Fibroblast of mammary gland (primary cell): ENCODE results near the gene E4F1.

Source experiments
- DNase-seq: peaks from one replicate; pipeline ENCODE4 v3.0.0-alpha.2; 2010; ENCODE audit warnings: low read depth
- H3K4me3 ChIP-seq: 2 replicates; pipeline ENCODE4 v1.5.1; 2011; ENCODE audit warnings: low read depth, mild to moderate bottlenecking, low read length, moderate library complexity; ENCODE audit not compliant: control insufficient read depth
- TF ChIP-seq, protein P1 (sequence below): conservative IDR thresholded peaks from 2 replicates; pipeline ENCODE4 v1.5.1; 2011; ENCODE audit warnings: low read depth, low read length, inconsistent platforms; ENCODE audit not compliant: control insufficient read depth, insufficient read depth

Gene E4F1

DNA sequence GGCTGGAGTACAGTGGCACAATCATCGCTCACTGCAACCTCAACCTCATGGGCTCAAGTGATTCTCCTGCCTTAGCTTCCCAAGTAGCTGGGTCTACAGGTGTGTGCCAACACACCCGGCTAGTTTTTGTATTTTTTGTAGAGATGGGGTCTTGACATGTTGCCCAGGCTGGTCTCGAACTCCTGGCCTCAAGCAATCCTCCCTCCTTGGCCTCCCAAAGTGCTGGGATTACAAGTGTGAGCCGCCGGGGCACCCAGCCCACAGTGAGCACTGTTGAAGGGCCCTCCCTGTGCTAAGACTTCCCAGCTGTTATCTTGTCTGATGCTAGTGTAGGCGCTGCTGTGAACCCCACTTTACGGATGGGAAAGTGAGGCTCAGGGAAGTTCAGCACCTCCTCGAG is 35.0 kb upstream of the E4F1 start:
- TF ChIP-seq, protein P1, sequence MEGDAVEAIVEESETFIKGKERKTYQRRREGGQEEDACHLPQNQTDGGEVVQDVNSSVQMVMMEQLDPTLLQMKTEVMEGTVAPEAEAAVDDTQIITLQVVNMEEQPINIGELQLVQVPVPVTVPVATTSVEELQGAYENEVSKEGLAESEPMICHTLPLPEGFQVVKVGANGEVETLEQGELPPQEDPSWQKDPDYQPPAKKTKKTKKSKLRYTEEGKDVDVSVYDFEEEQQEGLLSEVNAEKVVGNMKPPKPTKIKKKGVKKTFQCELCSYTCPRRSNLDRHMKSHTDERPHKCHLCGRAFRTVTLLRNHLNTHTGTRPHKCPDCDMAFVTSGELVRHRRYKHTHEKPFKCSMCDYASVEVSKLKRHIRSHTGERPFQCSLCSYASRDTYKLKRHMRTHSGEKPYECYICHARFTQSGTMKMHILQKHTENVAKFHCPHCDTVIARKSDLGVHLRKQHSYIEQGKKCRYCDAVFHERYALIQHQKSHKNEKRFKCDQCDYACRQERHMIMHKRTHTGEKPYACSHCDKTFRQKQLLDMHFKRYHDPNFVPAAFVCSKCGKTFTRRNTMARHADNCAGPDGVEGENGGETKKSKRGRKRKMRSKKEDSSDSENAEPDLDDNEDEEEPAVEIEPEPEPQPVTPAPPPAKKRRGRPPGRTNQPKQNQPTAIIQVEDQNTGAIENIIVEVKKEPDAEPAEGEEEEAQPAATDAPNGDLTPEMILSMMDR, result no peak
- no peak for DNase-seq
- no peak overlapping the region for H3K4me3 ChIP-seq

DNA sequence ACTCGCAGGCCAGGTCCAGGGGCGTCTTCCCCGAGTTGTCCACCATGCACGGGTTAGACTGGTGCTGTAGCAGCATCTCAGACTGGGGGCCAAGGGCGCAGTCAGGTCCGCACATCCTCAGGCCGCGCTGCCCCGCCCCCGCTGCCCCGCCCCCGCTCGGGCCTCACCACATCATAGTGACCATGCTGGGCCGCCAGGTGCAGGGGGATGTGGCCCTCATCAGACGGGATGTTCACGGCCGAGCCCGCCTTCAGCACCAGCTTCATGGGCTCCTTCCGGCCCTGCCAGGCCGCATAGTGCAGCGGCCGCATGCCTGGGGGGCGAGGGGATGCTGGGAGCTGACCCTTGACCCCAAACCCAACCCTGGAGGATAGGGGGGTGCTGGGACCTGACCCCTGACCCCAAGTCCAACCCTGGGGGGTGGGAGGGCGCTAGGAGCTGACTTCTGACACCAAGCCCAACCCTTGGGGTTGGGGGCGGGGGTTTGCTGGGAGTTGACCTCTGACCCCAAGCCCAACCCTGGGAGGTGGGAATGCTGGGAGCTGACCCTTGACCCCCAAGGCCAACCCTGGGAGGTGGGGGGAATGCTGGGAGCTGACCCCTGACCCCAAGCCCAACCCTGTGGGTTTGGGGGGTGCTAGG is 34.0 kb upstream of the E4F1 start:
- H3K4me3 ChIP-seq, result no peak overlapping the region
- TF ChIP-seq, protein P1, result no peak
- no peak for DNase-seq

DNA sequence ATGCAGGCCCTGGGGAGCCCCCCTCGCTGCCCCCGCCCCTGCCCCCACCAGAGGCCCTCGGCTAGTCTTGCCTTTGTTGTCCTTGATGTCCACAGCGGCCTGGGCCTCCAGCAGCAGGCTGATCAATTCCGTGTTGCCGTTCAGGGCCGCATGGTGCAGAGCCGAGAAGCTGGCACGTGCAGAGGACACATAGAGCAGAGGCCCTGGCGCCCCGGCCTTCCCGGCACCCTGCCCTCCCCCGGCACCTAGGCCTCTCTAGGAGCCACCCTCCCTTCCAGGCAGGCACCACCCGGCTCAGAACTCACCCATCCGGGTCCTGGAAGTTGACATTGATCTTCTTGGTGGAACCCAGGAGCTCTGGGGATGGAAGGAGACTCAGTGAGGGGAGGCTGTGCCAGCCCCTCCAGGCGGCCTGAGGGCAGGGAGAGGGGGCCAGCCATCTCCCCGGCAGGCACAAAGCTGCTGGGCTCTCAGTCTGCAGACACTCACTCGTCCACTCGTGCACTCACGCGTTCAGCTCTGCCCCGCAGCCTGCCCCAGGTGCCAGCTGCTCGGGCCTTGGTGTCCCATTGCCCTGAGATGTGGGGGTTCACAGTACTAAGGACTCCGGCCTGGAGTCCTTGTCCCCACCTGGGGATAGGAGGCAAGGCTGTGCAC is 33.3 kb upstream of the E4F1 start:
- no peak overlapping the region for H3K4me3 ChIP-seq
- no peak for DNase-seq
- TF ChIP-seq, protein P1, result no peak

DNA sequence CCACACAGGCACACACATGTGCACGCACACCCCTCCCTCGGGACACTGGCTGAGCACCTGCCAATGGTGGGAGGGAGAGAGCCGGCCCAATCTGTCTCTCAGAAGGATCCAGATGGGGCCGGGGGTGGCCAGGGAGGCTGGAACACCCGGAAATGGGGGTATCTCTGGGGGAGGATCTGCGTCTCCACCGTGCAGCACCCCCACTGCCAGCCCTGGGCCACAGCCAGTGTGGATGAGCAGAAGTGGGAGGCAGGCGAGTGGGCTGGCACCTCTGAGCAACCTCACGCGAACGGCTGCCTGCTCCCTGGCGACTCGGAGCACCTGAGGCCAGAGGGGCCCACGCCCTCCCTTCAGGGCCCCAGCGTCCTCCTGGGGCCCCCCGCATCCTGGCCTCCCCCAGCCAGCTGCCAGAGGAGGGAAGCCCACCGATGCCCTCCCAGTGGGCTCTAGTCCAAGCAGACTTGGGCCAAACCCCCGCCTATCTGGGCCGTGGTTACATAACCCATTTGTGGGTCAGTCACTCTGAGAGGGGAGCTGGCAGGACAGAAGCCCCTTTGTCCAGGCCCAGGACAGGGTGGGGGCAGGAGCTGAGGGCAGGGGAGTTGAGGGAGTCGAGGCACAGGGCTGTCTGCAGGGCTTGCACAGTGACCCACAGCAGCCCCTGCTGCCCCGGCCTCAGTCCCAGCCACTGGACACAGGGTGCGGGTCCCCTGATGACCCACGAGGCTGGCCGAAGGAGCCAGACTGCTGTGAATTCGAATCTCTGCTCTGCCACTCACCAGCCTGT is 32.5 kb upstream of the E4F1 start:
- TF ChIP-seq, protein P1, result no peak

DNA sequence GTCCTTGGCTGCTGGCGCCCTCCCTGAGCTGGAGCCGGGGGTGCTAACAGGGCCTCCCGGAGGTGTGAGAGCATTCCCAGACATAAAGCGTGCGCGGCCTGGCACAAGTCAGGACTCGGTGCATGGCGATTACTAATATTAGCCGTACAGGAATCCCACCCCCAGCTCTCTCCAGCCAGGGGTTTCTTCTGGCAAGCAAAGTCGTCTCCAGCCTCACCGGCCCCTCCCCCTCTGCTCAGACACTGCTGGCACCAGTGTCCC is 32.0 kb upstream of the E4F1 start:
- no peak for DNase-seq
- TF ChIP-seq, protein P1, result no peak
- H3K4me3 ChIP-seq, result no peak overlapping the region

More for the DNA sequence above, 32.5 kb upstream of the E4F1 start:
- H3K4me3 ChIP-seq, result no peak overlapping the region
- DNase-seq, result no peak

DNA sequence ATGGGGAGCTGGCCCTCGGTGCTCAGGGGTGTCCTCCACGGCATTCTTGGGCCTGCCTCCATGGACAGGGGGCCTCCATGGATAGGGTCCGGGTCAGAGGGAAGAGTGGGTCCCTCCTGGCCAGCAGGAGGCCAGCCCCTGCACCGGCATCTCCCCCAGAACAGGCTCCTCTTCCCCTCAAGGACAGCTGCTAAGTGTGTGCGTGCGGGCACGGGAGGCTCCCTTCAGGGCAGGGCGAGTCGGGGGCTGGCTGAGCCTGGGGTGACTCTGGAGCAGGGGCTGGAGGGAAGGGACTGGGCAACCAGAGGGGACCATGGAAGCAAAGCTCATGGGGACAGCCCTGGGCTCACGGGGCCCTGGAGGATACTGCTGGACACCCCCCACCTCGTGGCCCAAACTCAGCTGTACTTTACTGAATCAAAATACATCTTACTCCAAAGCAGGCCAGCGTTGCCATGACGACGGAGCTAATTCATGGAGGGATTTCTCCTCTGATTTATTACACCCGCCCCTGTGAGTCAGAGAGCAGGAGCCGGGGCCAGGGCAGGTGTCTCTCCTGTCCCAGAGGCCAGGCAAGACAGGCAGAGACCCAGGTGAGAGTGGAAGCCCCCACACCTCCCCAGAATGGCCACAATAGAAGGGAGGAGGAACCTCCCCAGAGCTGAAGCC is 29.1 kb upstream of the E4F1 start:
- DNase-seq, result peak; percentile 53
- TF ChIP-seq, protein P1, result no peak
- H3K4me3 ChIP-seq, result no peak overlapping the region
